ENCODE results near the gene RBMY1B.
"Not testable (repeated sequence)": the region's sequence is repeated elsewhere in the genome, so short reads cannot be mapped to it uniquely, and the experiment has no call there.

RBMY1B gene

GRCh38 chrY:21511038-21511437 lies at the start of gene RBMY1B:
RBMY1B (plus strand) TSS chrY:21511338; CDS start chrY:21513351, 2,013 bp downstream.
- DNase-seq, result not testable (repeated sequence)

GRCh38 chrY:21462915-21463314 lies 48.2 kb upstream of the RBMY1B start:
- not testable (repeated sequence) for DNase-seq

- DNase-seq, result no peak
Observed at GRCh38 chrY:21482967-21483366, 28.2 kb upstream of the RBMY1B start.

- DNase-seq, result not testable (repeated sequence)
Observed at GRCh38 chrY:21534579-21534978, 23.4 kb downstream of the RBMY1B start, which contains the start of gene RBMY1A1. RBMY1A1 (plus strand) TSS chrY:21534879; CDS start chrY:21536892, 2,013 bp downstream.

DNA sequence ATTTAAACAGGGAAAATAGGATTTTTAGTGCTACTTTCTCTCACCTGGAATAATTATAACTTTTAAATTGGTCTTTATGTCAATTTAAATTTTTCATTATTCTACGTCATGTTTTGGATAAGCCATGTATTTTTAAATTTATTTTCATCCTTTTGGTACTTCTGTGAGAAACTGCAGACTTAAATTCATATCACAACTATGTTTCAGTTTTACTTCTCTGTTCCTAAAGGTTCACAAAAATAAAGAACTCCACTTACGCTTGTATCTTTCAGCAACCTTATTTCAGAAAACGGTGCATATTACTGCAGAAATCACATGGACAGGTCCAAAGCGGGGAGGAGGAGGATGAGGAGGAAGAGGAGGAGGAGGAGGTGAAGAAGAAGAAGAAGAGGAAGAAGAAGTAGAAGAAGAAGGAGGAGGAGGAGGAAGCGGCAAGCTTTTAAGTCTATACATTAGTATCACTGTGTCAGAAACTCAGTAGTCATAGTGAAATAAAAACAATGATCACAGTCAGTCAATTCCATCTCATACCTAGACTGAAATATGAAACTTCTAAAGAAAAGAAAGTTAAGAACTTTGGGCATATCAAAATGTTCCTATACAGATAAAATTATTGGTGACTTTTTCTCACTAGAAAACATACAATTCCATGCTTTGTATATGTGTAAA lies 48.3 kb downstream of the RBMY1B start:
- not testable (repeated sequence) for DNase-seq

Measured in GOT3 (cell line).